Measurements from ENCODE around the gene AQP10. TPM values are rescaled to one million over a fixed set of nuclear protein-coding genes. Genes with fewer than 3 reads are reported as not detected.

AQP10 gene
- total and polyA plus RNA-seq, 9 of the 15 experiments (the other 6 are each of a cell fraction or from before 2014, with no cell fraction given) = 0.37 to 9.7 (median 1.9) TPM

GRCh38 chr1:154344977-154345837, 24.3 kb downstream of the AQP10 start:
- DNase-seq (ENCODE audit: extremely low read depth in 1 of 4, low spot score in 3 of 4) = peak; percentile 61 to 86 (median 66)
- peak; percentile 79 for FAIRE-seq
- no peaks in the 10 kb centered on the region for H3K9me3 ChIP-seq (replicated peaks; ENCODE audit: control insufficient read depth, insufficient read depth, low read depth, low read length)
- H4K20me1 ChIP-seq (replicated peaks; ENCODE audit: control insufficient read depth, insufficient read depth, low read length) = 0 out of 2 replicates have a peak, but pooled peaks cover 4% of the 10 kb centered on the region
- peaks cover 0 to 15% of the 10 kb centered on the region in 2 experiments; a peak in 3 of 5 replicates for H3K4me1 ChIP-seq (replicated peaks in 1 of 2; ENCODE audit: control insufficient read depth in 2 of 2, insufficient read depth in 2 of 2, low read length in 2 of 2)
- peak; percentile 82 for ATAC-seq
- no peak overlapping the region for H3K9ac ChIP-seq (ENCODE audit: insufficient read depth in 1 of 2, low read depth in 2 of 2, low read length in 2 of 2)
- no peak overlapping the region for H3K27ac ChIP-seq (ENCODE audit: extremely low read depth, low read depth, low read length)
- peaks cover 86% of the 10 kb centered on the region; the same call in 2 of the 3 replicates for H3K36me3 ChIP-seq (ENCODE audit: control insufficient read depth, insufficient read depth, low read length)
- no peak overlapping the region for H3K4me3 ChIP-seq
- intact Hi-C loops (cut with micrococcal nuclease) = no loop called here
- no peaks in the 10 kb centered on the region for H3K9me1 ChIP-seq (ENCODE audit: control insufficient read depth, insufficient read depth, low read length)
- H3K79me2 ChIP-seq (ENCODE audit: control insufficient read depth, insufficient read depth, low read length) = no peaks in the 10 kb centered on the region
- H3K27me3 ChIP-seq (ENCODE audit: control insufficient read depth in 2 of 2, insufficient read depth in 2 of 2, low read length in 2 of 2) = no peaks in the 10 kb centered on the region
- in situ Hi-C loops (cut with MboI) = loop anchor here (5.0 kb wide), 1 partner anchor 202 kb away; no protein-coding TSS in a partner anchor
- TSS peak; percentile 19 for BruUV-seq (replicated peaks)
- ChIA-PET CTCF (ENCODE audit: low intra/inter-chr PET ratio) (interaction anchor here (0.6 to 1.3 kb wide), 5 partner anchors 17 to 149 kb away, joined by 3 to 5 read pairs (median 3); partner anchors contain the start of gene ATP8B2), POLR2A (interaction anchor here (0.5 to 2.0 kb wide), 5 partner anchors 10 to 727 kb away, joined by 3 to 5 read pairs (median 3); no protein-coding TSS in a partner anchor)
- no peak overlapping the region for H2AFZ ChIP-seq (ENCODE audit: low read depth, low read length)
- no peak overlapping the region for H3K4me2 ChIP-seq (ENCODE audit: insufficient read depth, low read length)
- 50% methylated on average over 12 of the region's 12 CpGs for WGBS (ENCODE audit: insufficient coverage, low coverage, missing lambda C conversion rate)
- TF ChIP-seq ATF3 (IDR thresholded peaks at IDR 0.05) (0 out of 2 replicates have a peak, but pooled peaks have one; percentile 8), ATF3 (CRISPR knock-in tag; conservative IDR thresholded peaks at IDR 0.05) (no peak), ILF3 (IDR thresholded peaks at IDR 0.05; ENCODE audit: borderline replicate concordance) (no peak), RAD21 (CRISPR knock-in tag; conservative IDR thresholded peaks at IDR 0.05 in 1 of 2, IDR thresholded peaks at IDR 0.05 in 1 of 2) (peak; percentile 65 to 79), ARID1B (IDR thresholded peaks at IDR 0.05) (no peak), ZNF668 (CRISPR knock-in tag; IDR thresholded peaks at IDR 0.05) (no peak), REST (IDR thresholded peaks at IDR 0.05; ENCODE audit: borderline replicate concordance) (peak; percentile 64; the same call in 1 of the 2 replicates), REST (CRISPR knock-in tag; IDR thresholded peaks at IDR 0.05; ENCODE audit: low read depth) (no peak), TBL1XR1 (IDR thresholded peaks at IDR 0.05; ENCODE audit: low read length in 2 of 2) (0 out of 4 replicates have a peak, but pooled peaks of 1 of the 2 experiments have one; percentile 18)
